BJ (cell line): ENCODE results near the gene KRT86. TPM values are rescaled to one million over a fixed set of nuclear protein-coding genes. Genes with fewer than 3 reads are reported as not detected.

Source experiments
- CTCF ChIA-PET: fragments of 350-600 bp; formaldehyde crosslinking; extraction: SDS; loops from one replicate; lab custom pipeline; 2021; ENCODE audit warnings: antibody characterized with exemption, inconsistent platforms; lab: Yijun Ruan, JAX
- POLR2A ChIA-PET: fragments of 300-600 bp; sonication (Branson Sonifier 250); formaldehyde crosslinking; extraction: SDS; loops from one replicate; lab custom pipeline; 2021; ENCODE audit warnings: antibody characterized with exemption; lab: Charles Lee
- DNase-seq: peaks from one replicate; pipeline ENCODE4 v3.0.0-alpha.2; 2011; ENCODE audit warnings: low read depth
- H3K27me3 ChIP-seq: 2 replicates; pipeline ENCODE4 v1.6.0; 2011; ENCODE audit warnings: low read length; ENCODE audit not compliant: control insufficient read depth, insufficient read depth
- H3K36me3 ChIP-seq: 2 replicates; pipeline ENCODE4 v1.5.1; 2011; ENCODE audit warnings: low read length; ENCODE audit not compliant: control insufficient read depth, insufficient read depth
- H3K4me3 ChIP-seq: 2 replicates; pipeline ENCODE4 v1.5.1; 2011; ENCODE audit warnings: low read depth, mild to moderate bottlenecking, control low read depth, low read length
- CTCF ChIP-seq: IDR thresholded peaks from 2 replicates; pipeline ENCODE4 v1.5.1; 2011; ENCODE audit warnings: low read depth, mild to moderate bottlenecking, control low read depth, inconsistent platforms, low read length, moderate library complexity; ENCODE audit not compliant: insufficient read depth
- polyA plus RNA-seq: library from polyadenylated mRNA; depleted of rRNA; stranded (reverse); fragments of >200 nt; gene quantifications from 2 replicates; pipeline ENCODE4 v1.2.3, GENCODE V29; 2011

Gene KRT86
- polyA plus RNA-seq, 1 experiment = 2.5 TPM

GRCh38 chr12:52232203-52232673 is 42.2 kb upstream of the KRT86 start:
- TF ChIP-seq CTCF = no peak
- peak overlapping the region; percentile 42 for H3K4me3 ChIP-seq
- no peaks in the 10 kb centered on the region for H3K36me3 ChIP-seq
- H3K27me3 ChIP-seq = no peaks in the 10 kb centered on the region
- DNase-seq = no peak
- POLR2A ChIA-PET = interaction anchor here (0.7 kb wide), 1 partner anchor 85 kb away, joined by 3 read pairs; no protein-coding TSS in a partner anchor
- CTCF ChIA-PET = interaction anchor here (0.8 to 2.1 kb wide), 6 partner anchors 10 to 47 kb away, joined by 3 to 8 read pairs (median 4); no protein-coding TSS in a partner anchor

- ChIA-PET POLR2A (interaction anchor here (0.7 kb wide), 1 partner anchor 86 kb away, joined by 3 read pairs; no protein-coding TSS in a partner anchor), CTCF (interaction anchor here (0.6 to 2.1 kb wide), 7 partner anchors 11 to 49 kb away, joined by 3 to 8 read pairs (median 3); no protein-coding TSS in a partner anchor)
- Histone ChIP-seq H3K36me3 (no peaks in the 10 kb centered on the region), H3K4me3 (peak within 1 kb of the TSS; percentile 42), H3K27me3 (no peaks in the 10 kb centered on the region)
- DNase-seq = no peak
- peak; percentile 25; the same call in 1 of the 2 replicates for TF ChIP-seq CTCF
Observed at GRCh38 chr12:52232674-52233461, 41.6 kb upstream of the KRT86 start, which contains the start of gene KRT7. Gene KRT7 (plus strand): TSS chr12:52233243. CDS start chr12:52233297, 54 bp downstream.

GRCh38 chr12:52233462-52234207 is 40.8 kb upstream of the KRT86 start:
- Histone ChIP-seq H3K27me3 (no peaks in the 10 kb centered on the region), H3K36me3 (no peaks in the 10 kb centered on the region), H3K4me3 (peak overlapping the region; percentile 42)
- no peak for TF ChIP-seq CTCF
- CTCF ChIA-PET = interaction anchor here (0.6 to 2.1 kb wide), 5 partner anchors 10 to 95 kb away, joined by 3 to 6 read pairs (median 3); no protein-coding TSS in a partner anchor
- POLR2A ChIA-PET = no interaction called here
- no peak for DNase-seq

- Histone ChIP-seq H3K4me3 (peak overlapping the region; percentile 42), H3K27me3 (no peaks in the 10 kb centered on the region), H3K36me3 (no peaks in the 10 kb centered on the region)
- no peak for DNase-seq
- TF ChIP-seq CTCF = no peak
- ChIA-PET CTCF (interaction anchor here (0.9 to 2.0 kb wide), 5 partner anchors 18 to 94 kb away, joined by 3 to 5 read pairs (median 3); no protein-coding TSS in a partner anchor), POLR2A (no interaction called here)
Observed at GRCh38 chr12:52234223-52234810, 40.1 kb upstream of the KRT86 start.
